ENCODE measurements around the gene ZNF827. TPM values are rescaled to one million over a fixed set of nuclear protein-coding genes. Genes with fewer than 3 reads are reported as not detected.

The ZNF827 gene
- total and polyA plus RNA-seq, 9 of the 15 experiments (the other 6 are each of a cell fraction or from before 2014, with no cell fraction given), result 0.07 to 0.40 TPM; not detected in 7

DNA sequence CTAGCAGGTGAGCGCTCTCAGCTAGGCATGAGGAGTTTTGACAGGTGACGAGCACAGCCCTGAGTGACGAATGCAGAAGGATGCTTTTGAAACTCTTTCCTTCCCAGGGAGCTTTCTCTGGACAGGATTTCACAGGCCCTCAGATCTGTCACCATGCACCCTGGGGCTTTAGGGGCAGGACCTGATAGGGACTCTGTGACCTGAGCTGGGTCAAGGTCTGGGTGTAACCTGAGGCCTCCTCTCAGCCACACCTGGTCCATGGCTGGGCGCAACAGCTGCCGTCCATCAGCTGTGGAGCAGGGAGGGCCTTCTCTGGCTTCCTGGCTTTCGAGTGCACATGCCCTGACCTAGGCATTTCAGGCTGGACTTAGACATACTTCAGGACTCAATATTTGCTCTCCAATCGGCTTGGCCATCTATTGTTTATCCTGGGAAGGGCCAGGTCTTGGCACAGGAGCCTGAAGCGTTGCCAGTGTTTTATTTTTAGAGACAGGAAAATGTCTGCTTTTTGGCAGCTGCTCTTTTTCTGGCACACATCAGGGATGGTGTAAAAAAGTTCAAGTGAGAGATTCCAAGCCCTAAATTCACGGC is 202.3 kb downstream of the ZNF827 start (continued):
- TF ChIP-seq TSHZ1 (CRISPR knock-in tag; IDR thresholded peaks at IDR 0.05) (no peak), COPS2 (conservative IDR thresholded peaks at IDR 0.05) (no peak), ZNF76 (CRISPR knock-in tag; IDR thresholded peaks at IDR 0.05; ENCODE audit: borderline replicate concordance) (no peak), TAF1 (IDR thresholded peaks at IDR 0.05; ENCODE audit: control insufficient read depth, extremely low read depth, insufficient read depth, low read length, severe bottlenecking) (no peak)

DNA sequence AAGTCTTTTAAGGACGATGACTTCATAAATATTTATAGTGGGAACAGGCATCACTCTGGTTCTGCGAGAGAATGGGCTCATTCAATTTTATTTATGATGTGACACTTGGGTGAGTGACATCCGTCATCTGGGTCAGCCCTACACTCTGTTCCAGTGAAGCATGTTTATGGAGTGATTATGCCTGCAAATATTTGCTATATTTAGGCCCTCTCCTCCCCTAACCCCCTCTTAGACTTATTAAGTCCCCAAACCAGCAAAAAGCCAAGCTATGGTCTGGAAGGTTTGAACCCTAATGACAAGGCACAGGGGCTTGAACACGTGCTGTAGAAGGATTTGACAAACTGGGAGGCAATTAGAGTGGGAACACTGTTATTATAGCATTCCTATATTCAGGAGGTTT is 202.8 kb downstream of the ZNF827 start:
- ChIA-PET CTCF (ENCODE audit: low intra/inter-chr PET ratio) (no interaction called here), POLR2A (no interaction called here)
- FAIRE-seq (no peak), DNase-seq (ENCODE audit: extremely low read depth in 1 of 4, low spot score in 3 of 4) (no peak), ATAC-seq (no peak)
- Histone ChIP-seq H3K4me2 (ENCODE audit: insufficient read depth, low read length) (no peak overlapping the region), H3K4me1 (replicated peaks in 1 of 2; ENCODE audit: control insufficient read depth in 2 of 2, insufficient read depth in 2 of 2, low read length in 2 of 2) (peaks cover 4 to 7% of the 10 kb centered on the region in 2 experiments; a peak in 2 of 5 replicates), H3K79me2 (ENCODE audit: control insufficient read depth, insufficient read depth, low read length) (no peaks in the 10 kb centered on the region), H2AFZ (ENCODE audit: low read depth, low read length) (no peak overlapping the region), H3K9ac (ENCODE audit: insufficient read depth in 1 of 2, low read depth in 2 of 2, low read length in 2 of 2) (no peak overlapping the region), H3K9me1 (ENCODE audit: control insufficient read depth, insufficient read depth, low read length) (no peaks in the 10 kb centered on the region), H3K27me3 (ENCODE audit: control insufficient read depth in 2 of 2, insufficient read depth in 2 of 2, low read length in 2 of 2) (peaks cover 4 to 13% of the 10 kb centered on the region in 2 experiments; a peak in 3 of 5 replicates), H3K9me3 (replicated peaks; ENCODE audit: control insufficient read depth, insufficient read depth, low read depth, low read length) (no peaks in the 10 kb centered on the region), H4K20me1 (replicated peaks; ENCODE audit: control insufficient read depth, insufficient read depth, low read length) (no peaks in the 10 kb centered on the region), H3K36me3 (ENCODE audit: control insufficient read depth, insufficient read depth, low read length) (no peaks in the 10 kb centered on the region), H3K27ac (ENCODE audit: extremely low read depth, low read depth, low read length) (no peak overlapping the region), H3K4me3 (no peak overlapping the region)
- intact Hi-C loops (cut with micrococcal nuclease), result no loop called here
- in situ Hi-C loops (cut with MboI), result no loop called here
- no TSS peak for BruUV-seq (replicated peaks)
- WGBS (ENCODE audit: insufficient coverage, low coverage, missing lambda C conversion rate), result 6% methylated on average over 4 of the region's 4 CpGs
- TF ChIP-seq FOSL1 (tag; conservative IDR thresholded peaks at IDR 0.05) (no peak), TAL1 (IDR thresholded peaks at IDR 0.05) (no peak), KAT2B (IDR thresholded peaks at IDR 0.05; ENCODE audit: low read depth, low read length) (no peak), KDM5B (IDR thresholded peaks at IDR 0.05; ENCODE audit: insufficient replicate concordance, low read depth, low read length) (no peak), CHD1 (IDR thresholded peaks at IDR 0.05; ENCODE audit: low read length) (no peak), NFE2L1 (tag; IDR thresholded peaks at IDR 0.05; ENCODE audit: borderline replicate concordance, low read depth) (no peak), TAF7 (tag; IDR thresholded peaks at IDR 0.05) (no peak), ZBTB26 (CRISPR knock-in tag; IDR thresholded peaks at IDR 0.05) (no peak), IRF2 (CRISPR knock-in tag; IDR thresholded peaks at IDR 0.05) (no peak), SAFB (IDR thresholded peaks at IDR 0.05; ENCODE audit: borderline replicate concordance, low read depth, low read length) (no peak), ZNF143 (CRISPR knock-in tag; IDR thresholded peaks at IDR 0.05) (no peak)
- TF ChIP-seq, protein P1, sequence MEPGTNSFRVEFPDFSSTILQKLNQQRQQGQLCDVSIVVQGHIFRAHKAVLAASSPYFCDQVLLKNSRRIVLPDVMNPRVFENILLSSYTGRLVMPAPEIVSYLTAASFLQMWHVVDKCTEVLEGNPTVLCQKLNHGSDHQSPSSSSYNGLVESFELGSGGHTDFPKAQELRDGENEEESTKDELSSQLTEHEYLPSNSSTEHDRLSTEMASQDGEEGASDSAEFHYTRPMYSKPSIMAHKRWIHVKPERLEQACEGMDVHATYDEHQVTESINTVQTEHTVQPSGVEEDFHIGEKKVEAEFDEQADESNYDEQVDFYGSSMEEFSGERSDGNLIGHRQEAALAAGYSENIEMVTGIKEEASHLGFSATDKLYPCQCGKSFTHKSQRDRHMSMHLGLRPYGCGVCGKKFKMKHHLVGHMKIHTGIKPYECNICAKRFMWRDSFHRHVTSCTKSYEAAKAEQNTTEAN (CRISPR knock-in tag; IDR thresholded peaks at IDR 0.05), result no peak

Measured in K562 (cell line).